Measurements from ENCODE around the gene GP2. TPM values are rescaled to one million over a fixed set of nuclear protein-coding genes. Genes with fewer than 3 reads are reported as not detected.

GP2 gene
- polyA plus RNA-seq, 1 donor (not counting 4 experiments of a cell fraction or from before 2014, with no cell fraction given): not detected

GRCh38 chr16:20369452-20370054, 42.2 kb upstream of the GP2 start:
- Histone ChIP-seq H2AFZ (ENCODE audit: control insufficient read depth, low read length) (no peak overlapping the region), H3K4me1 (ENCODE audit: control insufficient read depth, extremely low read depth, insufficient read depth, low read length) (no peaks in the 10 kb centered on the region), H3K4me2 (ENCODE audit: control insufficient read depth, extremely low read depth, insufficient read depth, low read depth, low read length) (no peak overlapping the region), H3K9me3 (ENCODE audit: control insufficient read depth, low read depth, low read length) (no peaks in the 10 kb centered on the region), H3K9ac (ENCODE audit: control insufficient read depth, extremely low read depth, insufficient read depth, low read length) (no peak overlapping the region), H3K36me3 (ENCODE audit: control insufficient read depth in 2 of 2, extremely low read depth in 1 of 2, insufficient read depth in 2 of 2, low read length in 2 of 2) (no peaks in the 10 kb centered on the region), H3K27me3 (ENCODE audit: control insufficient read depth, extremely low read depth, insufficient read depth, low read length) (no peaks in the 10 kb centered on the region), H3K9me1 (ENCODE audit: control insufficient read depth, extremely low read depth, insufficient read depth, low read length) (no peaks in the 10 kb centered on the region), H3K27ac (ENCODE audit: control insufficient read depth, insufficient read depth, low read length) (no peak overlapping the region), H3K4me3 (ENCODE audit: control insufficient read depth in 2 of 3, extremely low read depth in 1 of 3, insufficient read depth in 2 of 3, low read depth in 1 of 3, low read length in 3 of 3) (no peak overlapping the region), H3K79me2 (ENCODE audit: control insufficient read depth, insufficient read depth, low read length) (no peaks in the 10 kb centered on the region), H4K20me1 (ENCODE audit: control insufficient read depth, extremely low read depth, insufficient read depth, low read length) (no peaks in the 10 kb centered on the region)
- FAIRE-seq: no peak
- no peak for DNase-seq (ENCODE audit: low read depth, low spot score)
- TF ChIP-seq CTCF (optimal IDR thresholded peaks at IDR 0.05 in 1 of 3, IDR thresholded peaks at IDR 0.05 in 1 of 3, conservative IDR thresholded peaks at IDR 0.05 in 1 of 3; ENCODE audit: extremely low read depth in 1 of 3, insufficient read depth in 2 of 3, low read length in 3 of 3) (no peak), EZH2 (IDR thresholded peaks at IDR 0.05; ENCODE audit: low read length) (no peak)
- dilution Hi-C loops (cut with MboI; ENCODE audit: extremely low pct_ligation_motif_present, low sequenced_read_pairs): no loop called here

DNA sequence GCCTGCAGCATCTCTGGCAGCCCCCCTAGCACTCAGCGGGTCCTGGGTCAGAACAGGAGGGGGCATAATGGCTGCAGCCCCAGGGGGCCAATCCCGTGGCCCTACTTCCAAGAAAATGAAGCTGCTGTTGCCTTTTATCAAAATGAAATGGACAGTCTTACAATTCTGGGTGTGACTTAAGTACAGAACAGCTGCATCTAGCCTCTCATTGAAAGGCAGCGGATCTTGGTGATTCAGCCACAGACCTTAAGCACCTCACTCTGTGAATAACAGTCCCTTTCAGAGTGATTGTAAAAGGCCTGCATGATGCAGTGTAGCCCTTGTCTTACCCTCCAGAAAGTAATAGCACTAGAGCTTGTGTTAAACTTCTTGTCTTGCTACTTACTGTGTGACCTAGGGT, 36.7 kb upstream of the GP2 start:
- Histone ChIP-seq H4K20me1 (ENCODE audit: control insufficient read depth, extremely low read depth, insufficient read depth, low read length) (no peaks in the 10 kb centered on the region), H3K79me2 (ENCODE audit: control insufficient read depth, insufficient read depth, low read length) (no peaks in the 10 kb centered on the region), H3K4me1 (ENCODE audit: control insufficient read depth, extremely low read depth, insufficient read depth, low read length) (no peaks in the 10 kb centered on the region), H3K27me3 (ENCODE audit: control insufficient read depth, extremely low read depth, insufficient read depth, low read length) (no peaks in the 10 kb centered on the region), H3K9me1 (ENCODE audit: control insufficient read depth, extremely low read depth, insufficient read depth, low read length) (no peaks in the 10 kb centered on the region), H2AFZ (ENCODE audit: control insufficient read depth, low read length) (no peak overlapping the region), H3K9me3 (ENCODE audit: control insufficient read depth, low read depth, low read length) (no peaks in the 10 kb centered on the region), H3K4me3 (ENCODE audit: control insufficient read depth in 2 of 3, extremely low read depth in 1 of 3, insufficient read depth in 2 of 3, low read depth in 1 of 3, low read length in 3 of 3) (no peak overlapping the region), H3K27ac (ENCODE audit: control insufficient read depth, insufficient read depth, low read length) (no peak overlapping the region), H3K9ac (ENCODE audit: control insufficient read depth, extremely low read depth, insufficient read depth, low read length) (no peak overlapping the region), H3K4me2 (ENCODE audit: control insufficient read depth, extremely low read depth, insufficient read depth, low read depth, low read length) (no peak overlapping the region), H3K36me3 (ENCODE audit: control insufficient read depth in 2 of 2, extremely low read depth in 1 of 2, insufficient read depth in 2 of 2, low read length in 2 of 2) (no peaks in the 10 kb centered on the region)
- FAIRE-seq: no peak
- TF ChIP-seq CTCF (optimal IDR thresholded peaks at IDR 0.05 in 1 of 3, IDR thresholded peaks at IDR 0.05 in 1 of 3, conservative IDR thresholded peaks at IDR 0.05 in 1 of 3; ENCODE audit: extremely low read depth in 1 of 3, insufficient read depth in 2 of 3, low read length in 3 of 3) (no peak), EZH2 (IDR thresholded peaks at IDR 0.05; ENCODE audit: low read length) (no peak)
- dilution Hi-C loops (cut with MboI; ENCODE audit: extremely low pct_ligation_motif_present, low sequenced_read_pairs): no loop called here
- DNase-seq (ENCODE audit: low read depth, low spot score): no peak

All from keratinocyte (primary cell).